ENCODE measurements around the gene CD2BP2.

- TF ChIP-seq, protein P1, sequence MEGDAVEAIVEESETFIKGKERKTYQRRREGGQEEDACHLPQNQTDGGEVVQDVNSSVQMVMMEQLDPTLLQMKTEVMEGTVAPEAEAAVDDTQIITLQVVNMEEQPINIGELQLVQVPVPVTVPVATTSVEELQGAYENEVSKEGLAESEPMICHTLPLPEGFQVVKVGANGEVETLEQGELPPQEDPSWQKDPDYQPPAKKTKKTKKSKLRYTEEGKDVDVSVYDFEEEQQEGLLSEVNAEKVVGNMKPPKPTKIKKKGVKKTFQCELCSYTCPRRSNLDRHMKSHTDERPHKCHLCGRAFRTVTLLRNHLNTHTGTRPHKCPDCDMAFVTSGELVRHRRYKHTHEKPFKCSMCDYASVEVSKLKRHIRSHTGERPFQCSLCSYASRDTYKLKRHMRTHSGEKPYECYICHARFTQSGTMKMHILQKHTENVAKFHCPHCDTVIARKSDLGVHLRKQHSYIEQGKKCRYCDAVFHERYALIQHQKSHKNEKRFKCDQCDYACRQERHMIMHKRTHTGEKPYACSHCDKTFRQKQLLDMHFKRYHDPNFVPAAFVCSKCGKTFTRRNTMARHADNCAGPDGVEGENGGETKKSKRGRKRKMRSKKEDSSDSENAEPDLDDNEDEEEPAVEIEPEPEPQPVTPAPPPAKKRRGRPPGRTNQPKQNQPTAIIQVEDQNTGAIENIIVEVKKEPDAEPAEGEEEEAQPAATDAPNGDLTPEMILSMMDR (conservative IDR thresholded peaks at IDR 0.05; ENCODE audit: low read length), result no peak
- no peak for TF ChIP-seq EZH2phosphoT487 (IDR thresholded peaks at IDR 0.05; ENCODE audit: borderline replicate concordance)
These were observed 19.4 kb upstream of the CD2BP2 start, which contains the start of gene MYL11 for GRCh38 chr16:30374538-30374937.

Data from Loucy (cell line).